HEK293 (cell line): ENCODE measurements around the gene DZIP1.

Source experiments
- GLI4 ChIP-seq: fragments of 450-650 bp; formaldehyde crosslinking; IDR thresholded peaks from 2 replicates; pipeline ENCODE4 v1.5.1; 2016; ENCODE audit warnings: missing biosample characterization, missing genetic modification characterization
- PRDM10 ChIP-seq: fragments of 450-650 bp; formaldehyde crosslinking; IDR thresholded peaks from 2 replicates; pipeline ENCODE4 v1.5.1; 2016; ENCODE audit warnings: missing biosample characterization, missing genetic modification characterization
- PRDM6 ChIP-seq: fragments of 450-650 bp; formaldehyde crosslinking; IDR thresholded peaks from 2 replicates; pipeline ENCODE4 v1.5.1; 2017; ENCODE audit warnings: missing biosample characterization, missing genetic modification characterization
- REST ChIP-seq: fragments of 450-650 bp; formaldehyde crosslinking; IDR thresholded peaks from 2 replicates; pipeline ENCODE4 v1.5.1; 2016; ENCODE audit warnings: missing biosample characterization, missing genetic modification characterization
- SCRT2 ChIP-seq: fragments of 450-650 bp; formaldehyde crosslinking; IDR thresholded peaks from 2 replicates; pipeline ENCODE4 v1.5.1; 2016; ENCODE audit warnings: missing biosample characterization, missing genetic modification characterization
- SP3 ChIP-seq: fragments of 450-650 bp; formaldehyde crosslinking; IDR thresholded peaks from 2 replicates; pipeline ENCODE4 v1.5.1; 2016; ENCODE audit warnings: missing biosample characterization, missing genetic modification characterization
- ZBTB10 ChIP-seq: fragments of 450-650 bp; formaldehyde crosslinking; IDR thresholded peaks from 2 replicates; pipeline ENCODE4 v1.5.1; 2016; ENCODE audit warnings: missing biosample characterization, missing genetic modification characterization
- ZBTB44 ChIP-seq: fragments of 450-650 bp; IDR thresholded peaks from 2 replicates; pipeline ENCODE4 v1.5.1; 2018; ENCODE audit warnings: missing biosample characterization, mild to moderate bottlenecking, missing genetic modification characterization
- ZFHX2 ChIP-seq: fragments of 450-650 bp; formaldehyde crosslinking; conservative IDR thresholded peaks from 2 replicates; pipeline ENCODE4 v1.5.1; 2016; ENCODE audit warnings: missing biosample characterization, missing genetic modification characterization
- ZFP3 ChIP-seq: fragments of 450-650 bp; formaldehyde crosslinking; IDR thresholded peaks from 2 replicates; pipeline ENCODE4 v1.5.1; 2016; ENCODE audit warnings: low read depth, missing biosample characterization, missing genetic modification characterization
- ZFP41 ChIP-seq: fragments of 450-650 bp; formaldehyde crosslinking; IDR thresholded peaks from 2 replicates; pipeline ENCODE4 v1.5.1; 2016; ENCODE audit warnings: missing biosample characterization, missing genetic modification characterization, borderline replicate concordance
- ZNF10 ChIP-seq: fragments of 450-650 bp; formaldehyde crosslinking; IDR thresholded peaks from 2 replicates; pipeline ENCODE4 v1.5.1; 2017; ENCODE audit warnings: missing biosample characterization, missing genetic modification characterization
- ZNF133 ChIP-seq: fragments of 450-650 bp; formaldehyde crosslinking; IDR thresholded peaks from 2 replicates; pipeline ENCODE4 v1.5.1; 2016; ENCODE audit warnings: missing biosample characterization, missing genetic modification characterization
- ZNF157 ChIP-seq: fragments of 450-650 bp; formaldehyde crosslinking; IDR thresholded peaks from 2 replicates; pipeline ENCODE4 v1.5.1; 2016; ENCODE audit warnings: missing biosample characterization, missing genetic modification characterization
- ZNF394 ChIP-seq: fragments of 450-650 bp; formaldehyde crosslinking; IDR thresholded peaks from 2 replicates; pipeline ENCODE4 v1.5.1; 2016; ENCODE audit warnings: missing biosample characterization, missing genetic modification characterization, mild to moderate bottlenecking, moderate library complexity, borderline replicate concordance
- ZNF416 ChIP-seq: fragments of 450-650 bp; formaldehyde crosslinking; IDR thresholded peaks from 2 replicates; pipeline ENCODE4 v1.5.1; 2016; ENCODE audit warnings: missing biosample characterization, missing genetic modification characterization
- ZNF548 ChIP-seq: fragments of 450-650 bp; formaldehyde crosslinking; IDR thresholded peaks from 2 replicates; pipeline ENCODE4 v1.5.1; 2016; ENCODE audit warnings: missing biosample characterization, missing genetic modification characterization
- ZNF580 ChIP-seq: fragments of 450-650 bp; formaldehyde crosslinking; IDR thresholded peaks from 2 replicates; pipeline ENCODE4 v1.5.1; 2016; ENCODE audit warnings: missing biosample characterization, missing genetic modification characterization
- ZNF623 ChIP-seq: fragments of 450-650 bp; formaldehyde crosslinking; IDR thresholded peaks from 2 replicates; pipeline ENCODE4 v1.5.1; 2016; ENCODE audit warnings: missing biosample characterization, missing genetic modification characterization
- ZNF624 ChIP-seq: fragments of 450-650 bp; formaldehyde crosslinking; IDR thresholded peaks from 2 replicates; pipeline ENCODE4 v1.5.1; 2017; ENCODE audit warnings: missing biosample characterization, missing genetic modification characterization
- ZNF629 ChIP-seq: fragments of 450-650 bp; formaldehyde crosslinking; IDR thresholded peaks from 2 replicates; pipeline ENCODE4 v1.5.1; 2017; ENCODE audit warnings: missing biosample characterization, missing genetic modification characterization
- ZNF677 ChIP-seq: fragments of 450-650 bp; IDR thresholded peaks from 2 replicates; pipeline ENCODE4 v1.5.0; 2018; ENCODE audit warnings: missing biosample characterization, mild to moderate bottlenecking, missing genetic modification characterization, moderate library complexity
- ZNF701 ChIP-seq: fragments of 450-650 bp; formaldehyde crosslinking; IDR thresholded peaks from 2 replicates; pipeline ENCODE4 v1.5.1; 2016; ENCODE audit warnings: missing biosample characterization, missing genetic modification characterization
- ZNF707 ChIP-seq: fragments of 450-650 bp; formaldehyde crosslinking; IDR thresholded peaks from 2 replicates; pipeline ENCODE4 v1.5.1; 2016; ENCODE audit warnings: missing biosample characterization, missing genetic modification characterization
- ZNF76 ChIP-seq: fragments of 450-650 bp; formaldehyde crosslinking; IDR thresholded peaks from 2 replicates; pipeline ENCODE4; 2016; ENCODE audit warnings: low read depth, missing biosample characterization, missing genetic modification characterization, borderline replicate concordance
- ZNF837 ChIP-seq: fragments of 450-650 bp; formaldehyde crosslinking; IDR thresholded peaks from 2 replicates; pipeline ENCODE4 v1.5.1; 2016; ENCODE audit warnings: missing biosample characterization, missing genetic modification characterization
- ZNF843 ChIP-seq: fragments of 450-650 bp; formaldehyde crosslinking; IDR thresholded peaks from 2 replicates; pipeline ENCODE4 v1.5.1; 2016; ENCODE audit warnings: missing biosample characterization, missing genetic modification characterization

Gene DZIP1

GRCh38 chr13:95643936-95644598 lies 439 bp downstream of the DZIP1 start (continued):
- no peak; the same call in 1 of the 2 replicates for TF ChIP-seq ZFHX2 (tag by site-specific recombination)
- no peak for TF ChIP-seq REST (tag by site-specific recombination)
- TF ChIP-seq ZNF76 (tag by site-specific recombination), result no peak; the same call in 1 of the 2 replicates
- TF ChIP-seq ZFP41 (tag by site-specific recombination), result no peak
- TF ChIP-seq ZFP3, result no peak
- TF ChIP-seq ZBTB44 (tag by site-specific recombination), result no peak
- no peak for TF ChIP-seq ZNF707 (tag by site-specific recombination)
- TF ChIP-seq ZNF837, result no peak
- peak; percentile 91 for TF ChIP-seq ZNF394 (tag by site-specific recombination)
- TF ChIP-seq ZNF10 (tag by site-specific recombination), result no peak
- TF ChIP-seq GLI4 (tag by site-specific recombination), result no peak
- TF ChIP-seq ZNF677 (tag by site-specific recombination), result no peak
- no peak for TF ChIP-seq ZNF580
- TF ChIP-seq ZNF133 (tag by site-specific recombination), result no peak
- no peak for TF ChIP-seq ZNF416 (tag by site-specific recombination)
- no peak for TF ChIP-seq ZNF157 (tag by site-specific recombination)
- no peak for TF ChIP-seq PRDM6
- TF ChIP-seq ZBTB10 (tag by site-specific recombination), result peak; percentile 65; the same call in 1 of the 2 replicates
- no peak for TF ChIP-seq ZNF548 (tag by site-specific recombination)
- TF ChIP-seq ZNF843 (tag by site-specific recombination), result no peak
- TF ChIP-seq ZNF629, result no peak
- no peak for TF ChIP-seq PRDM10 (tag by site-specific recombination)
- no peak for TF ChIP-seq ZNF701 (tag by site-specific recombination)
- TF ChIP-seq ZNF624 (tag by site-specific recombination), result no peak
- TF ChIP-seq ZNF623, result no peak; the same call in 1 of the 2 replicates
- TF ChIP-seq SP3, result 0 out of 2 replicates have a peak, but pooled peaks have one; percentile 19
- TF ChIP-seq SCRT2, result no peak
